K562 (cell line): ENCODE data around the gene CD68. TPM values are rescaled to one million over a fixed set of nuclear protein-coding genes. Genes with fewer than 3 reads are reported as not detected.
A peak's percentile ranks its signal among the peaks of the same experiment; 100 is the strongest.

Experiments used
- CHAMP1 ChIP-seq: fragments of 450-650 bp; IDR thresholded peaks from 2 replicates; pipeline ENCODE4 v1.6.1; 2016; ENCODE audit warnings: mild to moderate bottlenecking
- DIDO1 ChIP-seq: fragments of 450-650 bp; IDR thresholded peaks from 2 replicates; pipeline ENCODE4 v1.6.1; 2016; ENCODE audit warnings: low read depth, missing biosample characterization, missing genetic modification characterization
- IFI16 ChIP-seq: fragments of 250-450 bp; sonication (Bioruptor Pico); IDR thresholded peaks from 2 replicates; pipeline ENCODE4 v2.1.2; 2022; ENCODE audit warnings: mild to moderate bottlenecking, inconsistent platforms
- KDM5B ChIP-seq: fragments of 200-600 bp; sonication (generic); IDR thresholded peaks from 2 replicates; pipeline ENCODE4 v1.6.1; 2012; ENCODE audit warnings: low read depth, mild to moderate bottlenecking, moderate library complexity, low read length, control low read depth, inconsistent platforms; ENCODE audit not compliant: insufficient replicate concordance
- NFATC3 ChIP-seq: fragments of 450-650 bp; IDR thresholded peaks from 2 replicates; pipeline ENCODE4 v1.6.1; 2017; ENCODE audit warnings: mild to moderate bottlenecking
- NFYB ChIP-seq: IDR thresholded peaks from 2 replicates; pipeline ENCODE4 v1.6.1; 2011; ENCODE audit warnings: mild to moderate bottlenecking, moderate library complexity; ENCODE audit not compliant: insufficient read length; ENCODE audit errors: extremely low read depth
- NR2F6 ChIP-seq: fragments of 450-650 bp; formaldehyde crosslinking; IDR thresholded peaks from 2 replicates; pipeline ENCODE4 v1.4.0; 2020; ENCODE audit warnings: mild to moderate bottlenecking
- PHTF2 ChIP-seq: fragments of 250-450 bp; sonication (Bioruptor Pico); IDR thresholded peaks from 2 replicates; pipeline ENCODE4 v1.5.0; 2021; ENCODE audit warnings: mild to moderate bottlenecking
- PKNOX1 ChIP-seq: fragments of 450-650 bp; IDR thresholded peaks from 2 replicates; pipeline ENCODE4 v1.6.1; 2016
- PTTG1 ChIP-seq: fragments of 450-650 bp; IDR thresholded peaks from 2 replicates; pipeline ENCODE4 v1.6.1; 2016; ENCODE audit warnings: low read depth, mild to moderate bottlenecking, missing genetic modification characterization, missing compliant biosample characterization
- RAD21 ChIP-seq, 2 experiments: fragments of 250-450 bp in 1 of 2; fragments of 450-650 bp in 1 of 2; sonication (Bioruptor Pico) in 1 of 2; formaldehyde crosslinking in 1 of 2; IDR thresholded peaks in 1 of 2; conservative IDR thresholded peaks in 1 of 2; 2 replicates each; pipeline versions ENCODE4 v1.4.0 to v1.8.0; 2020 to 2022; ENCODE audit warnings: mild to moderate bottlenecking in 2 of 2, moderate library complexity in 1 of 2
- ZBTB40 ChIP-seq, 2 experiments: fragments of 450-650 bp in 1 of 2; sonication (generic) in 1 of 2; formaldehyde crosslinking in 1 of 2; IDR thresholded peaks; 2 replicates each; pipeline versions ENCODE4 v1.7.1 to v1.9.0; 2016 to 2022; ENCODE audit warnings: inconsistent platforms in 1 of 2, mild to moderate bottlenecking in 1 of 2, missing genetic modification reagents in 1 of 2
- ZNF140 ChIP-seq: fragments of 250-450 bp; sonication (Bioruptor Pico); IDR thresholded peaks from 2 replicates; pipeline ENCODE4 v1.8.0; 2021; ENCODE audit warnings: moderate library complexity, mild to moderate bottlenecking, inconsistent platforms
- ZNF253 ChIP-seq: fragments of 250-450 bp; sonication (Bioruptor Pico); conservative IDR thresholded peaks from 2 replicates; pipeline ENCODE4 v1.6.1; 2021; ENCODE audit warnings: mild to moderate bottlenecking
- polyA plus RNA-seq, 8 experiments: library from polyadenylated mRNA; depleted of rRNA in 4 of 8; stranded (reverse) in 5 of 8; unstranded in 3 of 8; fragments of >200 nt; fragmentation: Nextera tagmentation in 2 of 8; fragmentation: Illumina TruSeq in 1 of 8; extraction: Ambion mirVana in 2 of 8; extraction: Trizol in 1 of 8; gene quantifications; 2 replicates each; pipeline versions ENCODE4 v1.2.1 to v1.2.3, GENCODE V29; 2011 to 2014; ENCODE audit warnings: inconsistent platforms in 1 of 8, missing spikeins in 1 of 8
- total RNA-seq, 7 experiments: library from RNA; depleted of rRNA in 6 of 7; stranded (reverse); fragments of >200 nt in 6 of 7; fragmentation: Illumina TruSeq in 2 of 7; extraction: Trizol in 2 of 7; gene quantifications; 2 replicates each; pipeline versions ENCODE4 v1.2.1 to v1.2.3, GENCODE V29; 2011 to 2021; ENCODE audit warnings: low replicate concordance in 1 of 7

CD68 gene
- total and polyA plus RNA-seq, 9 of the 15 experiments (the other 6 are each of a cell fraction or from before 2014, with no cell fraction given), result 28.2 to 89.8 (median 37.7) TPM

GRCh38 chr17:7627250-7628121 lies 48.0 kb downstream of the CD68 start, which contains the start of gene SAT2 (continued):
- no peak for TF ChIP-seq ZBTB40 (IDR thresholded peaks at IDR 0.05)
- no peak for TF ChIP-seq ZBTB40 (CRISPR knock-in tag; IDR thresholded peaks at IDR 0.05)
- TF ChIP-seq CHAMP1, result no peak
- TF ChIP-seq ZNF253, result no peak
- TF ChIP-seq ZNF140 (CRISPR knock-in tag), result no peak
- peak; percentile 71 for TF ChIP-seq PKNOX1
- no peak for TF ChIP-seq IFI16 (CRISPR knock-in tag)
- TF ChIP-seq KDM5B, result no peak
- TF ChIP-seq NR2F6 (CRISPR knock-in tag), result no peak
- TF ChIP-seq RAD21 (CRISPR knock-in tag; conservative IDR thresholded peaks at IDR 0.05 in 1 of 2, IDR thresholded peaks at IDR 0.05 in 1 of 2), result no peak
- peak; percentile 31 for TF ChIP-seq NFYB
- TF ChIP-seq DIDO1 (tag), result no peak
- TF ChIP-seq NFATC3, result no peak
- no peak for TF ChIP-seq PHTF2 (CRISPR knock-in tag)
- no peak for TF ChIP-seq PTTG1 (tag)
